Measurements from ENCODE around the gene CELSR1. TPM values are rescaled to one million over a fixed set of nuclear protein-coding genes. Genes with fewer than 3 reads are reported as not detected.

The CELSR1 gene
- total and polyA plus RNA-seq, 7 donors, result 0.23 to 5.0 (median 0.82) TPM

GRCh38 chr22:46469711-46470110 is 67.7 kb downstream of the CELSR1 start:
- WGBS, 2 donors, result 22 to 65% methylated on average over 6 of the region's 6 CpGs
- intact Hi-C loops (cut with DNase I), result no loop called here

GRCh38 chr22:46467006-46467405 is 70.4 kb downstream of the CELSR1 start:
- H3K27me3 ChIP-seq, result peaks cover 0 to 25% (median 0%) of the 10 kb centered on the region in 3 donors
- no peaks in the 10 kb centered on the region for H3K36me3 ChIP-seq
- intact Hi-C loops (cut with DNase I), result no loop called here
- no peak overlapping the region for H3K4me3 ChIP-seq
- no peak overlapping the region for H3K27ac ChIP-seq
- 74 to 77% methylated on average over 5 of the region's 5 CpGs for WGBS, 2 donors
- TF ChIP-seq POLR2A (IDR thresholded peaks at IDR 0.05) (no peak), CTCF (IDR thresholded peaks at IDR 0.05) (no peak), POLR2AphosphoS5 (IDR thresholded peaks at IDR 0.05) (no peak), EP300 (IDR thresholded peaks at IDR 0.05) (no peak)
- no peaks in the 10 kb centered on the region for H3K9me3 ChIP-seq
- DNase-seq, result no peak
- H3K4me1 ChIP-seq, result no peaks in the 10 kb centered on the region

More at GRCh38 chr22:46469711-46470110, 67.7 kb downstream of the CELSR1 start:
- Histone ChIP-seq H3K27ac (no peak overlapping the region), H3K4me3 (no peak overlapping the region), H3K4me1 (no peaks in the 10 kb centered on the region), H3K9me3 (no peaks in the 10 kb centered on the region), H3K27me3 (peaks cover 0 to 15% (median 0%) of the 10 kb centered on the region in 3 donors), H3K36me3 (no peaks in the 10 kb centered on the region)
- TF ChIP-seq EP300 (IDR thresholded peaks at IDR 0.05) (no peak), CTCF (IDR thresholded peaks at IDR 0.05) (no peak), POLR2AphosphoS5 (IDR thresholded peaks at IDR 0.05) (no peak), POLR2A (IDR thresholded peaks at IDR 0.05) (no peak)
- DNase-seq, result no peak

GRCh38 chr22:46466255-46466676 is 71.2 kb downstream of the CELSR1 start:
- no peak for TF ChIP-seq CTCF (IDR thresholded peaks at IDR 0.05)
- no peak for TF ChIP-seq EP300 (IDR thresholded peaks at IDR 0.05)
- TF ChIP-seq POLR2A (IDR thresholded peaks at IDR 0.05), result no peak
- no peak for TF ChIP-seq POLR2AphosphoS5 (IDR thresholded peaks at IDR 0.05)
- no peak overlapping the region for H3K27ac ChIP-seq
- H3K4me1 ChIP-seq, result no peaks in the 10 kb centered on the region
- H3K36me3 ChIP-seq, result no peaks in the 10 kb centered on the region
- H3K4me3 ChIP-seq, result no peak overlapping the region
- no peaks in the 10 kb centered on the region for H3K9me3 ChIP-seq
- no peak for DNase-seq
- WGBS, 2 donors, result 83 to 88% methylated on average over 10 of the region's 10 CpGs
- H3K27me3 ChIP-seq, result peaks cover 0 to 25% (median 0%) of the 10 kb centered on the region in 3 donors
- intact Hi-C loops (cut with DNase I), result no loop called here

- TF ChIP-seq CTCF (IDR thresholded peaks at IDR 0.05) (no peak), POLR2AphosphoS5 (IDR thresholded peaks at IDR 0.05) (no peak), EP300 (IDR thresholded peaks at IDR 0.05) (no peak), POLR2A (IDR thresholded peaks at IDR 0.05) (no peak)
- no peaks in the 10 kb centered on the region for H3K4me1 ChIP-seq
- H3K4me3 ChIP-seq, result no peak overlapping the region
- intact Hi-C loops (cut with DNase I), result no loop called here
- no peak for DNase-seq
- no peaks in the 10 kb centered on the region for H3K9me3 ChIP-seq
- H3K27ac ChIP-seq, result no peak overlapping the region
- H3K36me3 ChIP-seq, result no peaks in the 10 kb centered on the region
- WGBS, 2 donors, result 79 to 86% methylated on average over 12 of the region's 12 CpGs
- peaks cover 0 to 25% (median 0%) of the 10 kb centered on the region in 3 donors for H3K27me3 ChIP-seq
Measured at GRCh38 chr22:46465793-46466192, 71.6 kb downstream of the CELSR1 start.

- H3K36me3 ChIP-seq, result no peaks in the 10 kb centered on the region
- H3K4me1 ChIP-seq, result no peaks in the 10 kb centered on the region
- peaks cover 0 to 25% (median 0%) of the 10 kb centered on the region in 3 donors for H3K27me3 ChIP-seq
- DNase-seq, result no peak
- no peak overlapping the region for H3K27ac ChIP-seq
- no peak for TF ChIP-seq POLR2A (IDR thresholded peaks at IDR 0.05)
- TF ChIP-seq EP300 (IDR thresholded peaks at IDR 0.05), result no peak
- TF ChIP-seq POLR2AphosphoS5 (IDR thresholded peaks at IDR 0.05), result no peak
- no peak for TF ChIP-seq CTCF (IDR thresholded peaks at IDR 0.05)
- WGBS, 2 donors, result 57 to 82% methylated on average over 11 of the region's 11 CpGs
- no peaks in the 10 kb centered on the region for H3K9me3 ChIP-seq
- H3K4me3 ChIP-seq, result no peak overlapping the region
- intact Hi-C loops (cut with DNase I), result no loop called here
Measured at GRCh38 chr22:46465345-46465720, 72.1 kb downstream of the CELSR1 start.

Data from sigmoid colon (tissue), 7 donors.